Measurements from ENCODE around the gene LAMA4.

DNA sequence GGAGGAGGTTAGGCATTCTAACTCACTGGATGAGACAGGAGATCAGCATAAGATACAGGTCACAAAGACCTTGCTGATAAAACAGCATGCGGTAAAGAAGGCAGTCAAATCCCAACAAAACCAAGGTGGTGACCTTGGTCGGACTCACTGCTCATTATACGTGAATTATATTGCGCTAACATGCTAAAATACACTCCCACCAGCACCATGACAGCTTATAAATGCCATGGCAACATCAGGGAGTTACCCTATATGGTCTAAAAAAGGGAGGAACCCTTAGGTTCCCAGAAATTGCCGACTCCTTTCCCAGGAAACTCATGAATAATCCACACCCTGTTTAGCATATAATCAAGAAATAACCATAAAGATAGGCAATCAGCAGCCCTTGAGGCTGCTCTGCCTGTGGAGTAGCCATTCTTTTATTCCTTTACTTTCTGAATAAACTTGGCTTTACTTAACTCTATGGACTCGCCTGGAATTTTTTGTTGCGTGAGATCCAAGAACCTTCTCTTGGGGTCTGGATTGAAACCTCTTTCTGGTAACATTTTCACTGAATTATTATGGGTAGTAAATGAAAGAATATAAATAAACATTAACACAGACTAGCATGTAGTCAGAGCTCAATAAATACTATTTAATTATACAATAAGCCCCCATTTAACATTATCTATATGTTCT, 3.0 kb upstream of the LAMA4 start:
- TF ChIP-seq, protein P1, sequence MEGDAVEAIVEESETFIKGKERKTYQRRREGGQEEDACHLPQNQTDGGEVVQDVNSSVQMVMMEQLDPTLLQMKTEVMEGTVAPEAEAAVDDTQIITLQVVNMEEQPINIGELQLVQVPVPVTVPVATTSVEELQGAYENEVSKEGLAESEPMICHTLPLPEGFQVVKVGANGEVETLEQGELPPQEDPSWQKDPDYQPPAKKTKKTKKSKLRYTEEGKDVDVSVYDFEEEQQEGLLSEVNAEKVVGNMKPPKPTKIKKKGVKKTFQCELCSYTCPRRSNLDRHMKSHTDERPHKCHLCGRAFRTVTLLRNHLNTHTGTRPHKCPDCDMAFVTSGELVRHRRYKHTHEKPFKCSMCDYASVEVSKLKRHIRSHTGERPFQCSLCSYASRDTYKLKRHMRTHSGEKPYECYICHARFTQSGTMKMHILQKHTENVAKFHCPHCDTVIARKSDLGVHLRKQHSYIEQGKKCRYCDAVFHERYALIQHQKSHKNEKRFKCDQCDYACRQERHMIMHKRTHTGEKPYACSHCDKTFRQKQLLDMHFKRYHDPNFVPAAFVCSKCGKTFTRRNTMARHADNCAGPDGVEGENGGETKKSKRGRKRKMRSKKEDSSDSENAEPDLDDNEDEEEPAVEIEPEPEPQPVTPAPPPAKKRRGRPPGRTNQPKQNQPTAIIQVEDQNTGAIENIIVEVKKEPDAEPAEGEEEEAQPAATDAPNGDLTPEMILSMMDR (IDR thresholded peaks at IDR 0.05) = no peak
- TF ChIP-seq POLR2A (IDR thresholded peaks at IDR 0.05) = no peak
